NCI-H2227 (cell line): ENCODE measurements around the gene PDGFRB.
A peak's percentile ranks its signal among the peaks of the same experiment; 100 is the strongest.

ENCODE experiments used
- DNase-seq: peaks from one replicate; lab custom pipeline; 2025; ENCODE audit not compliant: unreplicated experiment; lab: John Stamatoyannopoulos, UW

Gene PDGFRB

GRCh38 chr5:150147670-150148069 is 8.0 kb downstream of the PDGFRB start:
- DNase-seq: no peak

GRCh38 chr5:150146862-150147601 is 8.6 kb downstream of the PDGFRB start:
- peak; percentile 21 for DNase-seq

GRCh38 chr5:150146235-150146634 is 9.4 kb downstream of the PDGFRB start:
- no peak for DNase-seq

GRCh38 chr5:150144879-150145278 is 10.8 kb downstream of the PDGFRB start:
- no peak for DNase-seq

- DNase-seq: no peak
These were observed 11.3 kb downstream of the PDGFRB start for GRCh38 chr5:150144246-150144801.

GRCh38 chr5:150143350-150144245 is 12.0 kb downstream of the PDGFRB start:
- DNase-seq: no peak

GRCh38 chr5:150142959-150143349 is 12.7 kb downstream of the PDGFRB start:
- DNase-seq: no peak

GRCh38 chr5:150142185-150142958 is 13.3 kb downstream of the PDGFRB start:
- DNase-seq: no peak

GRCh38 chr5:150141544-150142184 is 14.0 kb downstream of the PDGFRB start:
- DNase-seq: no peak

GRCh38 chr5:150140830-150141229 is 14.8 kb downstream of the PDGFRB start:
- DNase-seq: no peak

- no peak for DNase-seq
These were observed 16.3 kb downstream of the PDGFRB start for GRCh38 chr5:150139334-150139733.

GRCh38 chr5:150138551-150139265 is 16.9 kb downstream of the PDGFRB start:
- DNase-seq: peak; percentile 30

GRCh38 chr5:150137997-150138396 is 17.6 kb downstream of the PDGFRB start:
- no peak for DNase-seq

- DNase-seq: no peak
These were observed 18.3 kb downstream of the PDGFRB start for GRCh38 chr5:150137168-150137957.

GRCh38 chr5:150136305-150137167 is 19.1 kb downstream of the PDGFRB start:
- DNase-seq: no peak

- DNase-seq: no peak
These were observed 19.9 kb downstream of the PDGFRB start for GRCh38 chr5:150135557-150136304.

- DNase-seq: no peak
These were observed 21.5 kb downstream of the PDGFRB start for GRCh38 chr5:150134198-150134588.
